SK-N-SH (cell line): ENCODE measurements around the gene INTS3. TPM values are rescaled to one million over a fixed set of nuclear protein-coding genes. Genes with fewer than 3 reads are reported as not detected.

Source experiments
- CTCF ChIA-PET: fragments of 300-600, 350-600 bp; formaldehyde crosslinking; extraction: SDS; loops from one replicate; lab custom pipeline; 2021; lab: Yijun Ruan, JAX
- POLR2A ChIA-PET: fragments of 350-600 bp; sonication (Branson Sonifier 250); formaldehyde crosslinking; extraction: SDS; loops from one replicate; lab custom pipeline; 2020; ENCODE audit warnings: antibody characterized with exemption, inconsistent platforms; lab: Yijun Ruan, JAX
- DNase-seq: peaks from one replicate; pipeline ENCODE4 v3.0.0; 2012
- H2AFZ ChIP-seq: fragments of 200-600 bp; sonication (generic); 2 replicates; pipeline ENCODE4 v1.8.1; 2016; ENCODE audit warnings: antibody characterized with exemption, mild to moderate bottlenecking, low read depth
- H3F3A ChIP-seq: fragments of 200-600 bp; sonication (generic); replicated peaks from 2 replicates; pipeline ENCODE3; 2016; ENCODE audit warnings: antibody characterized with exemption, mild to moderate bottlenecking; ENCODE audit not compliant: insufficient read depth
- H3K27ac ChIP-seq, 2 experiments: fragments of 200-500 bp in 1 of 2; fragments of 200-600 bp in 1 of 2; sonication (Bioruptor generic) in 1 of 2; sonication (generic), shearing (Covaris generic) in 1 of 2; 2 replicates each; pipeline versions ENCODE4 v1.5.1 to v1.6.1; 2014 to 2016; ENCODE audit warnings: low read depth in 2 of 2, inconsistent platforms in 1 of 2, low read length in 1 of 2, mild to moderate bottlenecking in 1 of 2, mixed read lengths in 1 of 2
- H3K27me3 ChIP-seq: fragments of 200-600 bp; sonication (generic), shearing (Covaris generic); 2 replicates; pipeline ENCODE4 v1.6.1; 2016; ENCODE audit warnings: mixed run types; ENCODE audit not compliant: insufficient read depth
- H3K36me3 ChIP-seq, 2 experiments: fragments of 200-500 bp in 1 of 2; fragments of 200-600 bp in 1 of 2; sonication (Bioruptor generic) in 1 of 2; sonication (generic) in 1 of 2; replicated peaks in 1 of 2; 2 replicates each; pipeline versions ENCODE3 to v1.5.1; 2014 to 2016; ENCODE audit warnings: low read length in 1 of 2, mild to moderate bottlenecking in 1 of 2; ENCODE audit not compliant: insufficient read depth in 2 of 2, control insufficient read depth in 1 of 2
- H3K4me1 ChIP-seq, 2 experiments: fragments of 200-500 bp in 1 of 2; fragments of 200-600 bp in 1 of 2; sonication (Bioruptor generic) in 1 of 2; sonication (generic), shearing (Covaris generic) in 1 of 2; 2 replicates each; pipeline versions ENCODE4 v1.5.1 to v1.6.1; 2014 to 2016; ENCODE audit warnings: low read depth in 1 of 2, low read length in 1 of 2, mixed run types in 1 of 2; ENCODE audit not compliant: insufficient read depth in 2 of 2, control insufficient read depth in 1 of 2
- H3K4me2 ChIP-seq: fragments of 200-600 bp; sonication (generic), shearing (Covaris generic); 2 replicates; pipeline ENCODE4 v1.6.1; 2017; ENCODE audit warnings: mixed run types
- H3K4me3 ChIP-seq, 2 experiments: fragments of 200-500 bp in 1 of 2; fragments of 200-600 bp in 1 of 2; sonication (Bioruptor generic) in 1 of 2; sonication (generic), shearing (Covaris generic) in 1 of 2; 2 replicates each; pipeline versions ENCODE4 v1.5.1 to v1.8.1; 2014 to 2016; ENCODE audit warnings: low read depth in 2 of 2, inconsistent platforms in 1 of 2, low read length in 1 of 2, mild to moderate bottlenecking in 1 of 2, mixed read lengths in 1 of 2, moderate library complexity in 1 of 2
- H3K79me2 ChIP-seq: fragments of 200-600 bp; sonication (generic); 2 replicates; pipeline ENCODE4 v1.8.1; 2017; ENCODE audit warnings: mild to moderate bottlenecking; ENCODE audit not compliant: insufficient read depth
- H3K9ac ChIP-seq: fragments of 200-600 bp; sonication (generic); 2 replicates; pipeline ENCODE4 v1.6.1; 2017; ENCODE audit warnings: mixed run types
- H3K9me2 ChIP-seq: fragments of 200-600 bp; sonication (generic); 2 replicates; pipeline ENCODE4 v1.6.1; 2017; ENCODE audit warnings: mixed run types
- H3K9me3 ChIP-seq: fragments of 200-600 bp; sonication (generic); 2 replicates; pipeline ENCODE4 v1.6.1; 2017; ENCODE audit warnings: mixed run types, mild to moderate bottlenecking, moderate library complexity
- H4K20me1 ChIP-seq: fragments of 200-600 bp; sonication (generic); 2 replicates; pipeline ENCODE4 v1.6.1; 2017; ENCODE audit warnings: mild to moderate bottlenecking, mixed run types; ENCODE audit not compliant: insufficient read depth
- ELF1 ChIP-seq: IDR thresholded peaks from 2 replicates; pipeline ENCODE4 v1.4.0; 2012
- EZH2phosphoT487 ChIP-seq: fragments of 200-600 bp; sonication (generic); IDR thresholded peaks from 2 replicates; pipeline ENCODE4 v1.6.1; 2017; ENCODE audit warnings: low read depth, mixed run types, mild to moderate bottlenecking, antibody characterized with exemption, moderate library complexity, borderline replicate concordance
- FOXM1 ChIP-seq: IDR thresholded peaks from 2 replicates; pipeline ENCODE4 v1.4.0; 2012; ENCODE audit warnings: low read depth, mild to moderate bottlenecking
- GATA2 ChIP-seq: sonication (generic); formaldehyde crosslinking; IDR thresholded peaks from 2 replicates; pipeline ENCODE4 v1.5.0; 2020; ENCODE audit warnings: mild to moderate bottlenecking, missing genetic modification reagents
- JUND ChIP-seq: IDR thresholded peaks from 2 replicates; pipeline ENCODE4 v1.4.0; 2012
- MEF2A ChIP-seq: IDR thresholded peaks from 2 replicates; pipeline ENCODE4 v1.4.0; 2012; ENCODE audit warnings: low read depth, borderline replicate concordance
- MXI1 ChIP-seq: IDR thresholded peaks from 2 replicates; pipeline ENCODE4 v1.6.1; 2012; ENCODE audit warnings: mild to moderate bottlenecking, low read depth, low read length, improper control_type of control experiment
- NRF1 ChIP-seq: IDR thresholded peaks from 2 replicates; pipeline ENCODE4 v1.6.1; 2012; ENCODE audit warnings: low read depth, mild to moderate bottlenecking, low read length
- RAD21 ChIP-seq: IDR thresholded peaks from 2 replicates; pipeline ENCODE4 v1.6.1; 2012; ENCODE audit warnings: mild to moderate bottlenecking, low read length
- RCOR1 ChIP-seq: fragments of 150-350 bp; IDR thresholded peaks from 2 replicates; pipeline ENCODE4 v1.6.1; 2017; ENCODE audit warnings: antibody characterized with exemption, low read length
- RFX5 ChIP-seq: IDR thresholded peaks from 2 replicates; pipeline ENCODE4 v1.6.1; 2012; ENCODE audit warnings: mild to moderate bottlenecking, improper control_type of control experiment, low read length
- SIN3A ChIP-seq: IDR thresholded peaks from 2 replicates; pipeline ENCODE4 v1.6.1; 2012; ENCODE audit warnings: low read depth, mild to moderate bottlenecking, low read length, moderate library complexity, borderline replicate concordance
- TCF12 ChIP-seq: IDR thresholded peaks from 2 replicates; pipeline ENCODE4 v1.4.0; 2012
- TEAD4 ChIP-seq: IDR thresholded peaks from 2 replicates; pipeline ENCODE4 v1.4.0; 2012; ENCODE audit warnings: mild to moderate bottlenecking, borderline replicate concordance; ENCODE audit not compliant: insufficient read depth
- YY1 ChIP-seq: IDR thresholded peaks from 2 replicates; pipeline ENCODE4 v1.4.0; 2012; ENCODE audit warnings: low read depth, mild to moderate bottlenecking
- WGBS: methylation state at CpG from one replicate; pipeline ENCODE4 v1.1.6; 2017; ENCODE audit warnings: low lambda C conversion rate; 5-methylcytosine and 5-hydroxymethylcytosine counted together
- polyA plus RNA-seq, 3 experiments: library from polyadenylated mRNA; depleted of rRNA; stranded (reverse); fragments of >200 nt; gene quantifications; 2 replicates each; pipeline ENCODE4 v1.2.3, GENCODE V29; 2012
- TF ChIP-seq, protein P1 (sequence below): IDR thresholded peaks from 2 replicates; pipeline ENCODE4 v1.4.0; 2012; ENCODE audit warnings: low read depth, borderline replicate concordance
- TF ChIP-seq, protein P2 (sequence below): IDR thresholded peaks from 2 replicates; pipeline ENCODE4 v1.4.0; 2012; ENCODE audit warnings: low read depth, borderline replicate concordance
- TF ChIP-seq, protein P3 (sequence below): IDR thresholded peaks from 2 replicates; pipeline ENCODE4; 2012
- TF ChIP-seq, protein P4 (sequence below): fragments of 200-600 bp; sonication (generic); IDR thresholded peaks from 2 replicates; pipeline ENCODE4 v1.6.1; 2017; ENCODE audit warnings: antibody characterized with exemption, mild to moderate bottlenecking, moderate library complexity

The INTS3 gene
- polyA plus RNA-seq, 1 of the 3 experiments (the other 2 are of a cell fraction): 64.3 TPM

GRCh38 chr1:153717330-153717729, 10.5 kb upstream of the INTS3 start:
- ChIA-PET POLR2A (no interaction called here), CTCF (interaction anchor here (1.4 to 1.6 kb wide), 2 partner anchors 36 to 38 kb away, joined by 3 to 5 read pairs; partner anchors contain the start of gene NPR1)
- WGBS: 45% methylated on average over 3 of the region's 3 CpGs
- Histone ChIP-seq H3K79me2 (no peaks in the 10 kb centered on the region), H3K9ac (no peak overlapping the region), H3K4me1 (no peaks in the 10 kb centered on the region), H3K4me3 (no peak overlapping the region), H4K20me1 (no peaks in the 10 kb centered on the region), H3K27me3 (no peaks in the 10 kb centered on the region; the same call in 1 of the 2 replicates), H3K9me2 (no peaks in the 10 kb centered on the region), H3K27ac (no peak overlapping the region), H3K36me3 (no peaks in the 10 kb centered on the region), H2AFZ (no peak overlapping the region), H3F3A (no peaks in the 10 kb centered on the region), H3K9me3 (no peaks in the 10 kb centered on the region), H3K4me2 (no peak overlapping the region)
- DNase-seq: no peak
- TF ChIP-seq FOXM1 (no peak), MXI1 (no peak), SIN3A (no peak), GATA2 (CRISPR knock-in tag) (no peak), MEF2A (no peak), RCOR1 (no peak), JUND (no peak), YY1 (no peak), TCF12 (no peak), RAD21 (no peak), NRF1 (no peak), RFX5 (no peak), TEAD4 (no peak), EZH2phosphoT487 (no peak), ELF1 (no peak)
- TF ChIP-seq, protein P1, sequence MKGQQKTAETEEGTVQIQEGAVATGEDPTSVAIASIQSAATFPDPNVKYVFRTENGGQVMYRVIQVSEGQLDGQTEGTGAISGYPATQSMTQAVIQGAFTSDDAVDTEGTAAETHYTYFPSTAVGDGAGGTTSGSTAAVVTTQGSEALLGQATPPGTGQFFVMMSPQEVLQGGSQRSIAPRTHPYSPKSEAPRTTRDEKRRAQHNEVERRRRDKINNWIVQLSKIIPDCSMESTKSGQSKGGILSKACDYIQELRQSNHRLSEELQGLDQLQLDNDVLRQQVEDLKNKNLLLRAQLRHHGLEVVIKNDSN: no peak
- TF ChIP-seq, protein P2, sequence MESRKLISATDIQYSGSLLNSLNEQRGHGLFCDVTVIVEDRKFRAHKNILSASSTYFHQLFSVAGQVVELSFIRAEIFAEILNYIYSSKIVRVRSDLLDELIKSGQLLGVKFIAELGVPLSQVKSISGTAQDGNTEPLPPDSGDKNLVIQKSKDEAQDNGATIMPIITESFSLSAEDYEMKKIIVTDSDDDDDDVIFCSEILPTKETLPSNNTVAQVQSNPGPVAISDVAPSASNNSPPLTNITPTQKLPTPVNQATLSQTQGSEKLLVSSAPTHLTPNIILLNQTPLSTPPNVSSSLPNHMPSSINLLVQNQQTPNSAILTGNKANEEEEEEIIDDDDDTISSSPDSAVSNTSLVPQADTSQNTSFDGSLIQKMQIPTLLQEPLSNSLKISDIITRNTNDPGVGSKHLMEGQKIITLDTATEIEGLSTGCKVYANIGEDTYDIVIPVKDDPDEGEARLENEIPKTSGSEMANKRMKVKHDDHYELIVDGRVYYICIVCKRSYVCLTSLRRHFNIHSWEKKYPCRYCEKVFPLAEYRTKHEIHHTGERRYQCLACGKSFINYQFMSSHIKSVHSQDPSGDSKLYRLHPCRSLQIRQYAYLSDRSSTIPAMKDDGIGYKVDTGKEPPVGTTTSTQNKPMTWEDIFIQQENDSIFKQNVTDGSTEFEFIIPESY: no peak
- TF ChIP-seq, protein P3, sequence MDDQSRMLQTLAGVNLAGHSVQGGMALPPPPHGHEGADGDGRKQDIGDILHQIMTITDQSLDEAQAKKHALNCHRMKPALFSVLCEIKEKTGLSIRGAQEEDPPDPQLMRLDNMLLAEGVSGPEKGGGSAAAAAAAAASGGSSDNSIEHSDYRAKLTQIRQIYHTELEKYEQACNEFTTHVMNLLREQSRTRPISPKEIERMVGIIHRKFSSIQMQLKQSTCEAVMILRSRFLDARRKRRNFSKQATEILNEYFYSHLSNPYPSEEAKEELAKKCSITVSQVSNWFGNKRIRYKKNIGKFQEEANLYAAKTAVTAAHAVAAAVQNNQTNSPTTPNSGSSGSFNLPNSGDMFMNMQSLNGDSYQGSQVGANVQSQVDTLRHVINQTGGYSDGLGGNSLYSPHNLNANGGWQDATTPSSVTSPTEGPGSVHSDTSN: no peak
- TF ChIP-seq, protein P4, sequence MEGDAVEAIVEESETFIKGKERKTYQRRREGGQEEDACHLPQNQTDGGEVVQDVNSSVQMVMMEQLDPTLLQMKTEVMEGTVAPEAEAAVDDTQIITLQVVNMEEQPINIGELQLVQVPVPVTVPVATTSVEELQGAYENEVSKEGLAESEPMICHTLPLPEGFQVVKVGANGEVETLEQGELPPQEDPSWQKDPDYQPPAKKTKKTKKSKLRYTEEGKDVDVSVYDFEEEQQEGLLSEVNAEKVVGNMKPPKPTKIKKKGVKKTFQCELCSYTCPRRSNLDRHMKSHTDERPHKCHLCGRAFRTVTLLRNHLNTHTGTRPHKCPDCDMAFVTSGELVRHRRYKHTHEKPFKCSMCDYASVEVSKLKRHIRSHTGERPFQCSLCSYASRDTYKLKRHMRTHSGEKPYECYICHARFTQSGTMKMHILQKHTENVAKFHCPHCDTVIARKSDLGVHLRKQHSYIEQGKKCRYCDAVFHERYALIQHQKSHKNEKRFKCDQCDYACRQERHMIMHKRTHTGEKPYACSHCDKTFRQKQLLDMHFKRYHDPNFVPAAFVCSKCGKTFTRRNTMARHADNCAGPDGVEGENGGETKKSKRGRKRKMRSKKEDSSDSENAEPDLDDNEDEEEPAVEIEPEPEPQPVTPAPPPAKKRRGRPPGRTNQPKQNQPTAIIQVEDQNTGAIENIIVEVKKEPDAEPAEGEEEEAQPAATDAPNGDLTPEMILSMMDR: no peak
